ENCODE measurements around the gene PIP5KL1.

Gene PIP5KL1

DNA sequence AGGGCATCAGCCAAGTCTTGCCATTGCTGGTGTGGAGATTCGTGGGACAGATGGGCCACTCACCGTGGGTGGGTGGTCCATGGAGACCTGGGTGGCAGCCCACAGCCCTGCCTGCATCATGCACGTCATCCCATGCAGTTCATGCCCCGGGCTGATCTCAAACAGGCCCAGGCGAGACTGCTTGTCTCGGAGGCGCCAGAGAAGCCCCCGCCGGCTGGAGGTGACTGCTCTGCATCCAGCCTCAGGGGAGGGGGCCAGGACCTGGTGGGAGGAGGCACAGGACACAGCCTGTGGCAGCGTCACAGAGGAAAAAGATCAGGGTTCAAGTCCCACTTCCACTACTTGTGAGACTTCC, 975 bp downstream of the PIP5KL1 start:
- no peak for DNase-seq (ENCODE audit: low read depth in 2 of 2)

GRCh38 chr9:127928676-127929624, 1.6 kb downstream of the PIP5KL1 start:
- no peak for DNase-seq (ENCODE audit: low read depth in 2 of 2)

DNA sequence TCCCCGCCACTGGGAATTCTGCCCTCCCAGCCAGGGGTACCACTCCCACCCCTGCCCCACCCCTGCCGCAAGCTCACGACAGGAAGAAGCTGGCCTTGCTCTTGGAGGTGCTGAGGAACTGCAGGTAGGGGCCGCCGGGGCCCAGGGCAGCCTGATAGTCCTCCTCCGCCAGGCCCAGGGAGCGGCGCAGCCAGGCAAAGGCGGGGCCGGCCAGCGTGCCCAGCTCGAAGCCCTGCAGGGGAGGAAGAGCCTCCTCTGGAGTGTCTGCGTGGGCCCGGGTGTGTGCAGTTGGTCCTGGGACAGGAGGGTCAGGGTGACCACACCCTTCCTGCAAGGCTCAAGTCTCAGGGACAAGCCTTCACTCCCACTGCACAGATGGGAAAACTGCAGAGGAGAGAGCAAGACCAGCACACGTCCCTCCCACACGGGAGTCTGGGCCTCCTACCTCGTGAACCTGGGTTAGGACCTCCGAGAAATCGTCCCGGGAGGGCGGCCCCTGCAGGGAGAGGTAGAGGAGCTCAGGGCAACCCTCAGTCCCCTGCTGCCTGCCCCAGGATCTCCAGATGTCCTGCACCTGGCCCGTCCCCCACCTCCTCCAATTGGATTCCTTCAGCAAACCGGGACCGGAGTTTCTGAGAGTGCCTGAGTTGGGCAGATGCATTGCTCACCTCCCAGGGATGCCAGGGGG, 2.4 kb downstream of the PIP5KL1 start:
- no peak for DNase-seq (ENCODE audit: low read depth in 2 of 2)

DNA sequence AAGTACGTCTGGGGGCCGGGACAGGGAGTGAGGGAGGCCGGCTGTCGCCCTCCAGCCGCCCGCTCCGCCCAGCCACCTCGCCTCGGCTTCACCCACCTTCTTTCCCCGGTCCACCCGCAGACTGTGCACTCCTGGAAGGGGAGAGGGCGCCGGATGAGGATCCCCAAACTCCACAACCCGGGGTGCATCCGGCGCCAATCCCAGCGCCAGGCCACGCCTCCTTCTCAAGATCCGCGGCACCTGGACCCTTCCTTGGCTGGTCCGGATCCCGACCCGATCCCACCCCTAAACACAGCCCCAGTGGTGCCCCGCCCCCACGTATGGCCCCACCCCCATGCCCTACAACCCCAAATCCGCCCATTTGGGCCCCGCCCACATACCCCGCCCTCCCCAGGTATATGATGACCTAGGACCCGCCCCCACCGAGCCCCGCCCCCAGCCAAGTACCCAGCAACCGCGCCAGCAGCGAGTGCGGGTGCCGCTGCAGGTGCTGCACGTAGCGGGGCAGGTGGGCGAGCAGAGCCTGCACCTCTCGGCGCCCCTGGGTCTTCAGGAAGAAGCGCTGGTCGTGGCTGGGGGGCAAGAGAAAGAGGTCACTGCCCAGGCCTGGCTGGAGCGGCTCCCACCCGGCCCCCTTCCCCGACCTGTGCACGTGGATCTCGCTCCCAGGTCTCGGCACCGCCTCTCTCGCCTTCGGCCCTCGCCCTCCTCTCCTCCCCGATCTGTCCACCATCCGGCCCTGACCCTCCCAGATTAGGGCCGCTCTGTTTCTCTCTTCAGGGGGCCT, 3.2 kb downstream of the PIP5KL1 start:
- DNase-seq (ENCODE audit: low read depth in 2 of 2): no peak

GRCh38 chr9:127926906-127927200, 3.7 kb downstream of the PIP5KL1 start:
- DNase-seq (ENCODE audit: low read depth in 2 of 2): no peak

GRCh38 chr9:127925959-127926905, 4.3 kb downstream of the PIP5KL1 start:
- no peak for DNase-seq (ENCODE audit: low read depth in 2 of 2)

DNA sequence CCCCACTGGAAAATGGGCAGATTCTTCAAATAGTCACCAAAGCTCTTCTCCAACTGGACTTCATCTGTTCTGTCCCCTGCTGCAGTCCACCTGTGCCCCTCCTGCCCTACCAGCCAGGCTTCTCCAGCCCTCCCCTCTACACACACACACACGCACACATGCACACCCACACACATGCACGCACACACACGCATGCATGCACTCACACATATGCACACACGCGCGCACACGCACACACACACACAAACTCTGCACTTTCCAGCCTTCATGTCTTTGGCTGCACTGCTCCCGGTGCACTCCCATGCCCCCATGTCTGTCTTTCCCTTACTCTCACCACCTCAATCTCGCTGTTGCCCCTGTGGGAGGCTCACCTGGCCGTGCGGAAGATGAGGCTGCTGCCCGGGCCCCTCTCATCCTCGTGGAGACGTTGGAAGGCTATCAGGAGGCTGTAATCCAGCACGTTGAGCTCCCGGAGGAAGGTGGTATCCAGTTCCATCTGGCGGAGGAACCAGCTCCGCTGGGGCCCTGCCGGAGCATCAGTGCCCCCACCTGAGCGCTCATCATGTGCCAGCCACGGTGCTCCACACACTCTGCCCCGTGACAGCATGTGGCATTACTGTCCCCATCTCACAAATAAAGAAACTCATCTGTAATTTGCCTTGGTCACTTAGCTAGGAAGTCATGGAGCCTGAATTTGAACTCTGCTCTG, 5.7 kb downstream of the PIP5KL1 start:
- DNase-seq (ENCODE audit: low read depth in 2 of 2): no peak

- no peak for DNase-seq (ENCODE audit: low read depth in 2 of 2)
These were observed 6.8 kb downstream of the PIP5KL1 start for GRCh38 chr9:127923771-127924170.

GRCh38 chr9:127923046-127923445, 7.5 kb downstream of the PIP5KL1 start:
- DNase-seq (ENCODE audit: low read depth in 2 of 2): no peak

DNA sequence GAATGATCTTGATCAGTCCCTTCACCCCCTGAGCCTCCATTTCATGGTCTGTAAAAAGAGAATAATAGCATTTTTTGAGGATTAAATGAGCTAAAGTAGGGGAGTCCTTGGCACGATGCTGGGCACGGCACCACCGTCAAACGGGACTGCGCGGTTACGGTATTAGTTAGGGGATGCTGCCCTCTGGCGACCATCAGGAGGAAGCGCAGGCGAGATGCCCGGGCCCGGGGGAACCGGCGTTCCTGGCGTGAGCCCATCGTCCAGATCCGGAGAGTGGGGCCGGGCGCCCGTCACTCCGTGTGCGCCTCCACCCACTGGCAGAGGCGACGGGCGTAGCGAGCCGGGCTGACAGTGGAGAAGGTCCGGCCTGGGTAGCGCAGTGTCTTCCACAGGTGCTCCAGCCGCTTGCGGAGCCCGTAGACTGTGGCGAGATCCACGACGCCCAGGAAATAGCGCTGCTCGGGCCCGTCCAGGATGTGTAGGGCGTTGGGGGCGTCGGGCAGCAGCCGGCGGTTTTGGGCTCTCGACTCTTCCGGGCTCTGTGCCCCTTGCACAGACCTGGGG, 8.9 kb downstream of the PIP5KL1 start:
- DNase-seq (ENCODE audit: low read depth in 2 of 2): no peak

- DNase-seq (ENCODE audit: low read depth in 2 of 2): no peak
These were observed 9.8 kb downstream of the PIP5KL1 start for GRCh38 chr9:127920794-127921193.

GRCh38 chr9:127919253-127919815, 11.2 kb downstream of the PIP5KL1 start:
- no peak for DNase-seq (ENCODE audit: low read depth in 2 of 2)

DNA sequence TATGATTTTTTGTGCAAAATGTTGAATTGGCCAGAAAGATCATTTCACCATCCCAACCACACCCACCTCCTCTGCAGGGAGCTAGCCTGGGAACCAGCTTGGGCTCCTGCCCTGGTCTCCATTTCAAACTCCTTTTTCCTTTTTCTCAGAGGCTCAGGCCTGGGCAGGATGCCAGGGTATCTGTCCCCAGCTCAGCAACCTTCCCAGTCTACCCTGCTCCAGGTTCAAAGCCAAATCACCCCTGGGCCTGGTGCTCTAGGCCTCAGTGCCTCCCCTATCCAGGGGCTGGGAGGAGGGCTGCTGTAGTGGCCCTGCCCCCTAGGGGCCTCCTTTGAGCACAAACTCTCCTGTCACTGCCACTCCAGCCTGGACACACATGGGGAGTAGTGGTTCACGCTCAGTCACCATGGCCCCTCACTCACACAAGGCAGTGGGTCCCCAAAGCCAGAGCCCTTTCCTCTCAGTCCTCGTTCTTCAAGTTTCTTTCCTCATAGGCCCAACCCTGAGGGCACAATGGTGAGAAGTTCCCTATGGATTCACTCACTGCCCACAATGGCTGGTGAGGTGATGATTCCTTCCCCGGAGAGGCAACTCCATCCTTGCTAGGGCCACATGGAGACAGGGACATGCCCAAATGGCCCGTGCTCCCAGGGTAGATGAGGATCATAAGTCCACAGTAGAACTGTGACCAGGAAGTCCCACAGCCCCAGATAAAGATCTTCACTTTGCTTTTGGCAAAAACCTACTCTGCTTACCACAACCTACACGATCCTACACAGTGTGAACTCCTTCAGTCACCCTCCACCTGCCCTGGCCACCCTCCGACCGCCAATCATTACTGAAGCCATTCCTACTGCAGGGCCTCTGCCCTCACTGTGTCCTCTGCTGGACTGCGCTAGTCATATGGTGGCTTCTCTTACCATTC, 12.1 kb downstream of the PIP5KL1 start:
- no peak for DNase-seq (ENCODE audit: low read depth in 2 of 2)

- DNase-seq (ENCODE audit: low read depth in 2 of 2): no peak
These were observed 13.0 kb downstream of the PIP5KL1 start for GRCh38 chr9:127917603-127918002.

DNA sequence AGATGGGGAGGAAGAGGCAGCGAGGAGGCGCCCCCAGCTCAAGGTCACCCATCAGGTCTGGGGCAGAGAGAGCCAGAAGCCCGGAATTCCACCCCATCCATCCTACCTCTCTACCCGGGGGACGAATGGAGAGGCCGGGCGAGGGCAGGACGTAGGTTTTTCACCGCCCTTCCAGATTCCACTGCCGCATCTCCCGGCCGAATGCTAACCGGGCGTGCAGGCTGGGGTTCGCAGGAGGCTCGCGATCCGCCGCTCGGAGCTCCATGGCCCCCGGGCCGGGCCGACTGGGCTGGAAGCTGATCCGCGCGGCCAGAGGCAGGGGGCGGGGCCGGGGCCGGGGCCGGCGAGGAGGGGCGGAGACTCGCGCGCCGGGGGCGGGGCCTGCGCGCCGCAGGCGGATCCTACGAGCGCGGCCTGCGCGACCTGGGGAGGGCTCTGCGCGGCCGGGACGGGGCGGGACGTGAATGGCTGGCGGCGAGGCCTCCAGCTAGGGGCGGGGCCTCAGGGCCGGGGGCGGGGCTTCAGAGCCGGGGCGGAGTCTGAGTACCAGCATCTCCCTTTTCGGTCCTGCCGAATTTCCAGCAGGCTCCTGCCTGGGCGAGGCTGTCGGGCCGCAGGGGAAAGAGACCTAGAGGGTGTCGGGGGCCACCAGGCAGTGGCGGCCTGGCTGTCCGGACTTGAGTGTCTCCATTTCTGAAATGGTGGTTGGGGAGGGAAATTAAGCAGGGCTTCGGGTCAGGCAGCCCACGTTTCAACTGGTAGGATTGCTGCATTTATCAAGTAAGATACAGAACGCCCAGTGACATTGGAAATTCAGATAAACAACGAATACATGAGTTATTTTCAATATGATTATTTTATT, 13.6 kb downstream of the PIP5KL1 start, which contains the start of gene ST6GALNAC4:
ST6GALNAC4 (minus strand) TSS at position 322 of the 862 bp plus-strand sequence. CDS start 622 bp downstream, outside the sequence.
- DNase-seq (ENCODE audit: low read depth in 2 of 2): peak; percentile 93

- DNase-seq (ENCODE audit: low read depth in 2 of 2): no peak
These were observed 14.5 kb downstream of the PIP5KL1 start for GRCh38 chr9:127915801-127916719.

DNA sequence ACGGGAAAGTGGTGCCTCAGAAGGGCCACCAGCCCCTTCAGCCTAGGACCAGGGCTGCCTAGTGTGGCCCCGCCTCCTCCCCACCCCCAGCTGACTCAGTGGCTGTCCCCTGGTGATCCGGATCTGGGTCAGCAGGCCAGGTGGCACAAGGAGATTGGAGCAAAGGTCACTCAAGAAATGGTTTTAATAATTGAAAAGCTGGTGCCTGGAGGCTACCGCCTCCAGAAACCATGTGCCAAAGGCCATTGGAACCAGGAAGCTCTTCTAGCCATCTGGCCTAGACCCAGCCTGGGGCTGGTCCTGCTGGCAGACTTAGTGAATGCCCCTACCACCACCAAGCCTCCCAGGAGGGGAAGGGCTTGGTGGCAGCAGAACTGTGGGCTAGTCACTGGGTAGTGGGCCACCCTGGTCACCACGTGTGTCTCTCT, 15.2 kb downstream of the PIP5KL1 start:
- DNase-seq (ENCODE audit: low read depth in 2 of 2): no peak

All from stimulated activated CD8-positive, alpha-beta memory T cell treated with anti-CD3 and anti-CD28 coated beads, Interleukin-15, amount 100 ng/mL, for 48 hours (primary cell).